Parathyroid adenoma (tissue), 2 donors: Measurements from ENCODE around the gene XRCC4.

Experiments
- H2AFZ ChIP-seq: fragments of 300-600 bp; sonication (generic); one replicate; pipeline ENCODE4 v1.7.0; 2017; ENCODE audit warnings: antibody characterized with exemption, mild to moderate bottlenecking
- H3K27ac ChIP-seq: fragments of 300-600 bp; sonication (generic); one replicate; pipeline ENCODE4 v1.7.0; 2017
- H3K27me3 ChIP-seq: fragments of 300-600 bp; sonication (generic); one replicate; pipeline ENCODE4 v1.7.0; 2017; ENCODE audit warnings: low read length; ENCODE audit not compliant: control insufficient read depth, insufficient read depth
- H3K36me3 ChIP-seq: fragments of 300-600 bp; sonication (generic); one replicate; pipeline ENCODE4 v1.7.0; 2017; ENCODE audit warnings: low read length; ENCODE audit not compliant: control insufficient read depth, insufficient read depth
- H3K4me1 ChIP-seq: fragments of 300-600 bp; sonication (generic); one replicate; pipeline ENCODE4 v1.7.0; 2017; ENCODE audit warnings: control low read depth
- H3K4me2 ChIP-seq: fragments of 300-600 bp; sonication (generic); one replicate; pipeline ENCODE4 v1.7.0; 2017; ENCODE audit warnings: low read length
- H3K4me3 ChIP-seq: fragments of 300-600 bp; sonication (generic); one replicate; pipeline ENCODE4 v1.7.0; 2017; ENCODE audit warnings: low read depth, low read length
- H3K79me2 ChIP-seq: fragments of 300-600 bp; sonication (generic); one replicate; pipeline ENCODE4 v1.7.0; 2017; ENCODE audit warnings: control low read depth
- H3K9ac ChIP-seq: fragments of 300-600 bp; sonication (generic); one replicate; pipeline ENCODE4 v1.7.0; 2017; ENCODE audit warnings: mild to moderate bottlenecking
- H3K9me3 ChIP-seq: fragments of 300-600 bp; sonication (generic); one replicate; pipeline ENCODE4 v1.7.0; 2017; ENCODE audit warnings: low read length; ENCODE audit not compliant: control insufficient read depth
- TF ChIP-seq, protein P1 (sequence below): fragments of 300-600 bp; sonication (generic); IDR thresholded peaks from one replicate; pipeline ENCODE4 v1.7.0; 2017; ENCODE audit warnings: antibody characterized with exemption, mild to moderate bottlenecking
- donor health status: primary hyperparathyroidism.

The XRCC4 gene

DNA sequence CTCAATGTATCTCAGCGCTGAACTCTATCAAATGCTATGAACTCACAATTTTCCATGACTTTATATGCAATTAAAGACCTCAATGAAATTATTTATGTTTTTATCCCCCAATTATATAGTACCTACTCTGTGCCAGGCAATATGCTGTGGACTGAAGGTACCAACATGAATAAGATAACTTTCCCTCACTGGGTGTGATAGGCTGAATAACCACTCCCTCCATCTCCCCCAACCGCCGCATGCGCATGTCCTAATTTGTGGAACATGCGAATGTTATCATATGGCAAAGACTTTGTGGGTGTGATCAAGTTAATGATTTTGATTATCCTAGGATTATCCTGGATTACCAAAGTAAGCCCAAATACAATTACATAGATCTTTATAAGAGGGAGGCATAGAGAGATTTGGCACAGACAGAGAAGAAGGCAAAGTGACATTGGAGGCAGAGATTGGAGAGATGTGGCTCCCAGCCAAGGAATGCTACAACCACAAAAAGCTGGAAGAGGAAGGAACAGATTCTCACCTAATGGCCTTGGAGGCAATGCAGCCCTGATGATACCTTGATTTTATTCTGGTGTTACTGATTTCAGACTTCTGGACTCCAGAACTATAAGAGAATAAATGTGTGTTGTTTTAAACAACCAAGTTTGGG is 245.1 kb downstream of the XRCC4 start:
- H3K9ac ChIP-seq: no peak overlapping the region
- TF ChIP-seq, protein P1, sequence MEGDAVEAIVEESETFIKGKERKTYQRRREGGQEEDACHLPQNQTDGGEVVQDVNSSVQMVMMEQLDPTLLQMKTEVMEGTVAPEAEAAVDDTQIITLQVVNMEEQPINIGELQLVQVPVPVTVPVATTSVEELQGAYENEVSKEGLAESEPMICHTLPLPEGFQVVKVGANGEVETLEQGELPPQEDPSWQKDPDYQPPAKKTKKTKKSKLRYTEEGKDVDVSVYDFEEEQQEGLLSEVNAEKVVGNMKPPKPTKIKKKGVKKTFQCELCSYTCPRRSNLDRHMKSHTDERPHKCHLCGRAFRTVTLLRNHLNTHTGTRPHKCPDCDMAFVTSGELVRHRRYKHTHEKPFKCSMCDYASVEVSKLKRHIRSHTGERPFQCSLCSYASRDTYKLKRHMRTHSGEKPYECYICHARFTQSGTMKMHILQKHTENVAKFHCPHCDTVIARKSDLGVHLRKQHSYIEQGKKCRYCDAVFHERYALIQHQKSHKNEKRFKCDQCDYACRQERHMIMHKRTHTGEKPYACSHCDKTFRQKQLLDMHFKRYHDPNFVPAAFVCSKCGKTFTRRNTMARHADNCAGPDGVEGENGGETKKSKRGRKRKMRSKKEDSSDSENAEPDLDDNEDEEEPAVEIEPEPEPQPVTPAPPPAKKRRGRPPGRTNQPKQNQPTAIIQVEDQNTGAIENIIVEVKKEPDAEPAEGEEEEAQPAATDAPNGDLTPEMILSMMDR: no peak

DNA sequence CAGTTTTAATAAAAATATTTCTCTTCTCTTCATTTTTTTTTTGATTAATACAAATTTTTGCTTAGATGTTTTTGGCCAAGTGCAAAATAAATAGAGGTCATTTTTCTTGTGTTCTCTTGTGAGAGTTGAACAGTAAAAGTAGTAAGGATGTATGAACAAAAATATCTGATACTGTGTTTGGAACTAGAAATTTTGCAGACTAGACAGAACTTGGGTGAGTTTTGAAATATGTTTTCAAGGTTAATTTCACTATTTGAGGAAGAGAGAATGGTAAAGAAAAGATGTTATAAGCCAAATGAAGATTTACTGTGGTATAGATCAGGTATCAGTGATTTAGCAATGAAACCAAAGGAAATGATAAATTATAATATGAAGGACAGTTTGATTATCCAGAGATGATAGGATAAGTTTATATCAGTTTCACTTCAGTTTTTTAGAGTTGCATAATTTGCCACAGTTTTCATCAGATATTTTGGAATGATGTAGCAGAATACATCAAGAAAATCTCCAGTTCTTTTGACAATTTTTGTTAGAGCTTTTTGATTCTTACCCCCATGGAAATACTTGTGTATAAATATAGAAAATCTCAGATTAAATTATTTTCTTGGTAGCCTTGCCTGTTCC is 246.3 kb downstream of the XRCC4 start:
- Histone ChIP-seq H3K36me3 (no peaks in the 10 kb centered on the region), H3K27ac (no peak overlapping the region), H3K79me2 (no peaks in the 10 kb centered on the region), H2AFZ (no peak overlapping the region), H3K4me3 (no peak overlapping the region), H3K4me1 (no peaks in the 10 kb centered on the region), H3K9me3 (no peaks in the 10 kb centered on the region), H3K9ac (no peak overlapping the region), H3K4me2 (no peak overlapping the region), H3K27me3 (no peaks in the 10 kb centered on the region)
- TF ChIP-seq, protein P1: no peak

More for the DNA sequence above, 245.1 kb downstream of the XRCC4 start:
- Histone ChIP-seq H3K4me3 (no peak overlapping the region), H2AFZ (no peak overlapping the region), H3K36me3 (no peaks in the 10 kb centered on the region), H3K9me3 (no peaks in the 10 kb centered on the region), H3K79me2 (no peaks in the 10 kb centered on the region), H3K27me3 (no peaks in the 10 kb centered on the region), H3K4me2 (no peak overlapping the region), H3K4me1 (no peaks in the 10 kb centered on the region), H3K27ac (no peak overlapping the region)

DNA sequence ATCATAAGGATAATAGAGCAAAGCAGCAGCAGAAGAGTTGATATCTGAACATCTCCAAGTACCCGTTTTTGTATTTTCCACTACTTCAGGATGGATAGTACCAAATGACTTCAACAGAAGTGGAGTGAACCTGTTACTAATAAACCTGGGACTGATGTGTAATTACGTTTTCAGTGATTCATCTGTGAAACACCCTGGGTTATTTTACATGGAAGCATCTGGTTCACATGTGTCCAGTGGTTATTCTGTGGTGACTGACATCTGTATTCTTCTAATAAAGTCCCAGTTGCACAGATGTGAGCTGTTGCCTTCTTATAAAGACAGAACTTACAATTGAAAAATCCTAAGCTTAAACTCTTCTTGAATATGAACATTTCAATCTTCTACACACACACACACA is 254.5 kb downstream of the XRCC4 start:
- no peak overlapping the region for H2AFZ ChIP-seq
- no peaks in the 10 kb centered on the region for H3K9me3 ChIP-seq
- H3K27ac ChIP-seq: no peak overlapping the region
- TF ChIP-seq, protein P1: no peak
- no peaks in the 10 kb centered on the region for H3K79me2 ChIP-seq
- no peaks in the 10 kb centered on the region for H3K27me3 ChIP-seq
- H3K4me2 ChIP-seq: no peak overlapping the region
- H3K9ac ChIP-seq: no peak overlapping the region
- no peaks in the 10 kb centered on the region for H3K36me3 ChIP-seq
- H3K4me1 ChIP-seq: no peaks in the 10 kb centered on the region
- no peak overlapping the region for H3K4me3 ChIP-seq

DNA sequence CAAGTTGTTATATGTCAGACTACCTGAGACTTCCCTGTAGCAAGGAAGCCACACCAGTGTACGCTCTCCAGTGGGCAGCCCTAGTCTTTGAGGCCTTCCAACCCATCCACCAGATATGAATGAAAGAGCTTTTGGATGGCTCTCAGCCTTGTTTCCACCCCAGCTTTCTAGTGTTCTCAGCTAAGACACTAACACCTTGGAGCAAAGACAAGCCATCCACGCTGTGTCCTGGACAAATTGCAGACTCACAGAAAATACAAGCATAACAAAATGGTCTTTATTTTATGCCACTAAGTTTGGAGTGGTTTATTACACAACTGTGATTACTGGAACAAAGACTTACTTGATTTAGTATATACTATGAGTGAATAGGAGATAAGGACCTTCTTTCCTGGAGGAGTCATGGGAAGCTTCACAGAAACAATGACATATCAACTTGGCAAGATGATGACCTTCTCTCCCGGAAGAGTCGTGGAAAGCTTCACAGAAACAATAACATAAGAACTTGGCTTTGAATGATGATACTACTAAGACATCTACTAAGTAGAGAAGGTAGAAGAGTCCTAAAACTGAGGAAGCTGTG is 260.2 kb downstream of the XRCC4 start:
- no peak overlapping the region for H3K4me3 ChIP-seq
- H3K4me1 ChIP-seq: no peaks in the 10 kb centered on the region
- H3K79me2 ChIP-seq: no peaks in the 10 kb centered on the region
- H3K9me3 ChIP-seq: no peaks in the 10 kb centered on the region
- H3K36me3 ChIP-seq: no peaks in the 10 kb centered on the region
- H3K9ac ChIP-seq: no peak overlapping the region
- TF ChIP-seq, protein P1: no peak
- H3K27me3 ChIP-seq: no peaks in the 10 kb centered on the region
- no peak overlapping the region for H3K4me2 ChIP-seq
- no peak overlapping the region for H2AFZ ChIP-seq
- no peak overlapping the region for H3K27ac ChIP-seq
